H7 (cell line): ENCODE measurements around the gene HJV. TPM values are rescaled to one million over a fixed set of nuclear protein-coding genes. Genes with fewer than 3 reads are reported as not detected.
A peak's percentile ranks its signal among the peaks of the same experiment; 100 is the strongest.
"Not testable (repeated sequence)": the region's sequence is repeated elsewhere in the genome, so short reads cannot be mapped to it uniquely, and the experiment has no call there.

Experiments used
- DNase-seq: peaks from one replicate; pipeline ENCODE4 v3.0.0; 2012
- H3K27me3 ChIP-seq: 2 replicates; pipeline ENCODE4 v1.6.0; 2011; ENCODE audit warnings: mild to moderate bottlenecking, low read length; ENCODE audit not compliant: control insufficient read depth, insufficient read depth
- H3K36me3 ChIP-seq: replicated peaks from 2 replicates; pipeline ENCODE4 v1.5.1; 2011; ENCODE audit warnings: low read length; ENCODE audit not compliant: control insufficient read depth, insufficient read depth
- H3K4me3 ChIP-seq: 2 replicates; pipeline ENCODE4 v1.5.1; 2011; ENCODE audit warnings: low read depth, mild to moderate bottlenecking, control low read depth, low read length, moderate library complexity; ENCODE audit not compliant: insufficient read depth
- total RNA-seq: library from RNA; depleted of rRNA; stranded (reverse); fragments of >200 nt; shearing (Covaris generic); gene quantifications from 2 replicates; pipeline ENCODE4 v1.2.3, GENCODE V29; 2014; rRNA removed

HJV gene, protein sequence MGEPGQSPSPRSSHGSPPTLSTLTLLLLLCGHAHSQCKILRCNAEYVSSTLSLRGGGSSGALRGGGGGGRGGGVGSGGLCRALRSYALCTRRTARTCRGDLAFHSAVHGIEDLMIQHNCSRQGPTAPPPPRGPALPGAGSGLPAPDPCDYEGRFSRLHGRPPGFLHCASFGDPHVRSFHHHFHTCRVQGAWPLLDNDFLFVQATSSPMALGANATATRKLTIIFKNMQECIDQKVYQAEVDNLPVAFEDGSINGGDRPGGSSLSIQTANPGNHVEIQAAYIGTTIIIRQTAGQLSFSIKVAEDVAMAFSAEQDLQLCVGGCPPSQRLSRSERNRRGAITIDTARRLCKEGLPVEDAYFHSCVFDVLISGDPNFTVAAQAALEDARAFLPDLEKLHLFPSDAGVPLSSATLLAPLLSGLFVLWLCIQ
- 0.24 and 1.2 TPM in 2 replicates for total RNA-seq

DNA sequence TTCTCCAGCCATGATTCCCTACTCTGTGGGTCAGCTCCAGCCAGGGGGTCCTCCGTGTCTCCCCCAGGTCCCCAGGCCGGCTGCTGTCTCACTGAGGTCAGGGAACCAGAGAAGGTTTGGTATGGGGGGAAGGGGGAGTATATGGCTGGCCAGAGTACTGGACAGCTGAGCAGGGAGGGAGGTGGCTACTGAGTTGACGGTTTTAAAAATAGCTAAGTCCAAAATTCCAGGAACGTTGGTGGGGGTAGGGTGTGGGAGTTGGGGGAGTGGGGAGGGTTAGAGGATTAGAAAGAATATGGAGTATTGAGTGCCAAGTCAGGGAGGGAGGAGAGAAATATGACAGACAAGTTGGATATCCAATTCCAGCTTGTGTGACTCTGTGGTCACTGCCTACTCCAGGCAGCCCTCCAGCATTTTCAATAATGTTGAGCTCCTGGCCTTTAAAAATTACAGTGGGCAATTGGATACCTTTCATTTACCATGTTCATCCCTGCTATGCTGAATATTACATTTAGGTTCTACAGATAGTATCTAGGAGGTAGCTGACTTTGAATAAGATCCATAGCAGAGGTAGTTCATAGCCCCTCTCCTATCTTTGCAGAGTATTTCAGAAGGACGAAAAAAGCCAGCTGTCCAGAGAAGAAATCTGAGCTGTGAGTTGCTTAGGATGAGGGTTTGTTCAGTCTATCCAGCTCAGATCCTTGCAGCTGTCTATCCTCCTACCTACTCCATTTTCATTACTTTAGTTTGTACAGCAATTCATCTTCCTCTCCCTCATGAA, at the start of gene HJV:
HJV (minus strand) TSS at position 114 of the 781 bp plus-strand sequence. CDS start 1,504 bp downstream, outside the sequence.
- Histone ChIP-seq H3K4me3 (no peak within 1 kb of the TSS), H3K36me3 (no peaks in the 10 kb centered on the region), H3K27me3 (peaks cover 50% of the 10 kb centered on the region)
- DNase-seq = no peak

DNA sequence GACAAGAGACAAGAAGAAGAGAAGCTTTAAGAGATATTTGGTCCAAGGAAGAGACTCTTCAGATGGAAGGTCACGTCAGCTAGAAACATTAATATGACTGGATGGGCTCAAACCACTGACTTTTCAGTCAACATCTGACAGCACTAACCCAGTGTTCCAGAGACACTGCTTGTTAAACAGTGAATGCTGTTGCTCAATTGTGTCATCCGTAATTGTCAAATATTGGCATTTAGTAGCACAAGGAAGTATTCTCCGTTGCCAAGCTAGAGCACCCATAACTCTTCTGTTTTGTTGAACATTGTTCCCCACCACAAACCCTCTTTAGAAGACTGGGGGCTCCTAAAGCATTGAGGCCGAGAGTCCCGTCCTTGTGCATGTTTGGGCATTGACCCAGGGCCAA, 37.6 kb upstream of the HJV start:
- H3K36me3 ChIP-seq, H3K4me3 ChIP-seq, DNase-seq, H3K27me3 ChIP-seq: not testable (repeated sequence)

DNA sequence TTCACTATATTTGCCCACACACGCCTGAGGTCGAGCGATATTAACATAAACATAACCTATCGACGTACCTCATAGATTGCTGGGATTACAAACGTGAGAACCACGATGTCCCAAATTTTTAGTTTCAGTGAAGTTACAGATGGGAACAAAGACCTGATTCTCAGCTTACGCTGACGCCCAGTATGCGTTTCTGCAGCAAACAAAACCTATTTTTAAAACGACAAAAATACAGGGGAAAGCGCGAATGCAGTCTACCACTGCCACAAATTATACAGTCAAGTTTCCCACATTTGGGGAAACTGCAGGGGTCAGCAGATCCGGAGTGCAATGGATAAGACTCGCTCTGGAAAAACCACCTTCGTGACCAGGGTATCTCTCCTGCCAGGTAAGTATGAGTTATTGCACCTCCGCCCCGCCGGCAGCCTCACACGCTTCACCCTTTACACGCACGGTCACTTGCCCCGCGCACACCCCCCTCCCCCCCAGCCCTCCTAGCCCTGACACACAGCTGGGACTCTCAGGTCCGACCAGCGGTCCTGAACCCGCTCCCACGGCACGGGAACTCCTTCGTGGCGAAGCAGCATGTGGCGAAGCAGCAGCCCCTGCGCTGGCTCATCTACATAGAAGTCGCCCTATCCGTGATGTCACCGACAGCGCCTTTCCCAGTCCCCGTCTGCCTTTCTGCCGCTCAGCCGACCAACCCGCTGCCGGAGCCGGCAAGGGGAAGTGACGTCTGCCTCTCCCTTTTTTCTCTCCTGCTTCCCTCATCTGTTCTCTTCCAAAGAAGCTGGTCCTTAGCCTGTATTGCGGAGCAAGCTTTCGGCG, 30.5 kb upstream of the HJV start:
- H3K27me3 ChIP-seq, H3K36me3 ChIP-seq: not testable (repeated sequence)
- peak overlapping the region; percentile 26 for H3K4me3 ChIP-seq
- DNase-seq = peak; percentile 86

DNA sequence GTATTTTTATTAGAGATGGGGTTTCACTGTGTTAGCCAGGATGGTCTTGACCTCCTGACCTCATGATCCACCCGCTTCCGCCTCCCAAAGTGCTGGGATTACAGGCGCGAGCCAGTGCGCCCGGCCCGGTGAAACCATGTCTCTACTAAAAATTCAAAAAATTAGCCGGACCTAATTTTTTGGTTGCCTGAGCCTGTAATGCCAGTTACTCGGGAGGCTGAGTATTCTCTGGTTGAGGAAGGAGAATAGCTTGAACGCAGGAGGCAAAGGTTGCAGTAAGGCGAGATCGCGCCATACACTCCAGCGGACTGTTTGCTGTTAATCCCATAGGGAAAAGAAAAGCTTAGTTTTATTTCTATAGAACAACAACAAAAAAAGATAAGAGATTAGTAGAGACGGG, 29.9 kb upstream of the HJV start:
- peak overlapping the region; percentile 14 for H3K4me3 ChIP-seq
- H3K36me3 ChIP-seq = no peaks in the 10 kb centered on the region
- no peak for DNase-seq
- no peaks in the 10 kb centered on the region for H3K27me3 ChIP-seq

DNA sequence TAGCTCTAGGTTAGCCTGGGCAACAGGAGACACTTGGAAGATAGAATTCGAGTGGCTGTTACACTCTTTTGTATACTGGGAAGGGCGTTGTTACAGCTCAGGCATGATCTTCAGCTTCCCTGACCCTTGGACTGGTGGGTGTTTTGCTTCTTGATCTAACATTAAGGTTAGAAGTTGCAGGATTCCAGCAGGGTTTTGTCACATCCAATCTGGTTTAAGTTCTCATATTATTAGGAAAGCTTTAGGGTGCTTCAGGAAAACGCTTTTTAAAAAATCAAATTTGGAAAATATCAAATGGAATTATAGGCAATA, 29.1 kb upstream of the HJV start:
- not testable (repeated sequence) for H3K36me3 ChIP-seq, H3K27me3 ChIP-seq, H3K4me3 ChIP-seq, DNase-seq

DNA sequence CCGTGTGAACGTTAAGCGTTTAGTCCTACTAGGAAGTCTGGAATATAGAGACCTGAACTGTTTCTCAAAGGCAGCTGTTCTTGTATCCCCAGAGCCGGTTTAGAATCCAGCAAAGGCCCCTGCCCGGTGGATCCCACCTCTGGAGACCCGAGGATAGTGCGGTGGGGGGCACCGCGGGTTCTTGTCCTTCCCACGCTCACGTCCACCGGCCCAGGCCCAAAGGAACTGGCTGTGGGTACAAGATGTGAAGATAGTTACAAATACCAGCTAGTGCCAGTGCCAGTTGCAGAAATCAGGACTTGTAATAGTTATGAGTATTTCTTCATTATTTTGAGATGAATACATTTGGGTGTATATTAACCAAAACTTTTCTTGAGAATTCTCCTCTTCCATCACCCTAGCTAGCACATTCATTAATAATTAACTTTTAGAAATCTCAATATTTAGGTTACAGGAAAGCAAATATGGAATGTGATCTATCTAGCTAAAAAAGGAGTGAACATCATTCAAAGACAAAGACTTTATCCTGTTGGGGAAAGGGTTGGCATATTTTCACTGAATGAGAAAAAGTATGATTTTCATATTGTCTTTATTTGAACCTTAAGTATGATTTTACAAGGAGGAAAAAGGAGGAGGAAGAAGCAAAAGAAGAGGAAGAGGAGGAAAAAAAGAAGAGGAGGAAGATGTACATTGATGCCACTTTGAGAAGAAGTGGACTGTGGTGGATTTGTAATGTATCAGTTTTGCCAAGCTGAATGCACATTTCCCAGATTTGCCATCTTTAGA, 28.5 kb upstream of the HJV start:
- not testable (repeated sequence) for H3K36me3 ChIP-seq, H3K4me3 ChIP-seq, DNase-seq, H3K27me3 ChIP-seq

DNA sequence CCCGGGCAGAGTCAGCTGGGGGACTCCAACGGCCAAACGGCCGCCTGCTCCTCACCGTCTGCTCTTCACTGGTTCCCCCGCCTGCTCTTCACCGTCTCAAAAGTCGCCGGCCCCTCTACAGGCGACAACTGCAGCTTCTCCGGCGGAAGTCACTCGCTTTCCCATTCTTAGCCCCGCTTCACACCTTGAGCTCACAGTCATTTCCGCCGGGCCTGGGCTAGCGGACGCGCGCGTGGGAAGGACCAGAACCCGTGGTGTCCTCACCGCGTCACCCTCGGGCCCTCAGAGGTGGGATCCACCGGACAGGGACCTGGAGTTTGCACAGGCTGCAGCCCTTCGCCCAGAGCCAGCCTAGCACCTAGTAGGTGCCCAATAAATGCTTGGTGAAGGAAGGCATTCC, 27.9 kb upstream of the HJV start:
- no peak for DNase-seq

DNA sequence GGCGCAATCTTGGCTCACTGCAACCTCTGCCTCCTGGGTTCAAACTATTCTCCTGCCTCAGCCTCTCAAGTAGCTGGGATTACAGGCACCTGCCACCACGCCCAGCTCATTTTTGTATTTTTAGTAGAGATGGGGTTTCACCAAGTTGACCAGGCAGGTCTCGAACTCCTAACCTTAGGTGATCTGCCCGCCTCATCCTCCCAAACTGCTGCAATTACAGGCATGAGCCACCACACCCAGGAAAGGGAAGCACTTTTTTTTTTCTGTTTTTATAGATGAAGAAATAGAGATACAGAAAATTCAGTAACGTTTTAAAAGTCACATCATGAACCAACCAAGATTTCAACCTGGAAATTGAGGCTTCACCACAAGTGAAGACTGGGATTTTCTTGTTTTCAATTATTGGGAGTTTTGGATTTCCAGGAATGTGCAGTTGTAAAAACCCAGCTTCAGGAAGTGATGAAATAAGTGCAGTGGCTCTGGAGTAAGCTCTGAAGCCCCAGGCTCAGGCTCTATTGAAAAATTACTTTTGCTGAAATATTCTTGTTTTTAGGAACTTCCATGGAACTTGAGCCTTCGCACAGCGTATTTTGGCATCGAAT, 27.1 kb upstream of the HJV start:
- H3K27me3 ChIP-seq, H3K36me3 ChIP-seq, H3K4me3 ChIP-seq, DNase-seq: not testable (repeated sequence)

More for the DNA sequence above, 27.9 kb upstream of the HJV start:
- Histone ChIP-seq H3K36me3 (no peaks in the 10 kb centered on the region), H3K4me3 (no peak overlapping the region), H3K27me3 (no peaks in the 10 kb centered on the region)

DNA sequence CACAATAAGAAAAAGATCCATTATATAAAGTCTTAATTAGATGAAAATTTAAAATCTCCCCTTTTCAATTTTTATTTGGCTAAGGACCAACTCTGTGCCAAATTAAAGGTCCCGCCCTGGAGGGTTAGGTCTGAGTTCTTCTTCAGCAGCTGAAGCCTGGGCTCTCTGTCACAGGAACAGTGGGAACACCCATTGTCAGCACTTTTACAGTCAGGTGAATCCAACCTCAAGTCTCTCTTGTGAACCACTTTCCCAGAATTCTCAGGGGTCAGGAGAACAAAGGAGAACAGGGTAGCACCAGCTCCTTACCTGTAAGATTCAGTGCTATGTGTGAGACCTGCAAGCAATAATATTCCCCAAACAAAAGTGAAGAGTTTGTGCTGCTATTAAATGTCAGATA, 25.1 kb upstream of the HJV start:
- Histone ChIP-seq H3K36me3 (no peaks in the 10 kb centered on the region), H3K27me3 (no peaks in the 10 kb centered on the region), H3K4me3 (no peak overlapping the region)
- no peak for DNase-seq

DNA sequence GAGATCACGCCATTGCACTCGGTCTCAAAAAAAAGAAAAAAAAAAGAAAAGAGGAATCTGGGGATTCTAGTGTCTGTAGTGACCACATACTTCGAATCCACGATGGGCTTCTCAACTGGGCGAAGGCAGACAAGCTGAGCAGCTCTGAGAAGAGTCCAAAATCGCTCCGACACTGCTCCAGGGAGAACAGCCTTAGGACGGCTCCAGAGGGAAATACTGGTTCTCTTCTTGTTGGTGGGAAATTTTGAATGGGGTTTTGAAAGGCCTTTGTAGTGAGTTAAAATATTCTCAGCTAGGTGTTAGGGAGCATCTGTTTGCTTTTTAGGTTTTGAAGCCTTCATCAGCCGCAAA, 18.3 kb upstream of the HJV start:
- DNase-seq = no peak
- Histone ChIP-seq H3K27me3 (no peaks in the 10 kb centered on the region), H3K36me3 (no peaks in the 10 kb centered on the region), H3K4me3 (no peak overlapping the region; the same call in 1 of the 2 replicates)

DNA sequence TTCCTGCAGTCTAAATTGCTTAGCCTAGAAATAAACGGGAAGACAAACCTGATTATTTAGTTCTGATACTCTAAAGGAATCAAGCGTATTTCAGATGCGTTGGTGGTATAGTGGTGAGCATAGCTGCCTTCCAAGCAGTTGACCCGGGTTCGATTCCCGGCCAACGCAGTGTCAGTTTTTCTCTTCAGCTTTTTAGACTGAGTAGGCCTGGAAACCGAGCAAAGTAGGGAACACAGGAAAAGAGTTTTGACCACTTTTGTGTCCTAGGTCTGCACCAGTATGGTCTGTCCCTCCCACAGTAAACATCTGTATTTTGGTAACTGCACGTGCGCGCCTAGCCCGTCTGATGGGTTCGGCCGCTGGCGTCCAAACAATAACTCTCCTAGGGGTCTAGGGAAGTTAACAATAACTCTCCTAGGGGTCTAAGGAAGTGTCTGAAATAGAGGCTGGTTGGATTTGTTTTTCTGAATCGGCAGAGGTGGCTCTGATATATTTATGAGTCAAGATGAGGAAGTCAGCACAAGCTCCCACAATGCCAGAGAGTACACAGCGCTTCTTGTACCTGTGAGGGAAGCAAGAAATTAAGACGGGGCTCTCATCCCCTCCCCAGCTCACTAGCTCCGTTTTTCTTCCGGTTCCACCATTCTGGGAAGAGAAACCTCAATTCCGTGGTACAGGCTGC, 15.6 kb upstream of the HJV start:
- DNase-seq = peak; percentile 62
- H3K27me3 ChIP-seq = no peaks in the 10 kb centered on the region
- H3K36me3 ChIP-seq = no peaks in the 10 kb centered on the region
- H3K4me3 ChIP-seq = peak overlapping the region; percentile 67

DNA sequence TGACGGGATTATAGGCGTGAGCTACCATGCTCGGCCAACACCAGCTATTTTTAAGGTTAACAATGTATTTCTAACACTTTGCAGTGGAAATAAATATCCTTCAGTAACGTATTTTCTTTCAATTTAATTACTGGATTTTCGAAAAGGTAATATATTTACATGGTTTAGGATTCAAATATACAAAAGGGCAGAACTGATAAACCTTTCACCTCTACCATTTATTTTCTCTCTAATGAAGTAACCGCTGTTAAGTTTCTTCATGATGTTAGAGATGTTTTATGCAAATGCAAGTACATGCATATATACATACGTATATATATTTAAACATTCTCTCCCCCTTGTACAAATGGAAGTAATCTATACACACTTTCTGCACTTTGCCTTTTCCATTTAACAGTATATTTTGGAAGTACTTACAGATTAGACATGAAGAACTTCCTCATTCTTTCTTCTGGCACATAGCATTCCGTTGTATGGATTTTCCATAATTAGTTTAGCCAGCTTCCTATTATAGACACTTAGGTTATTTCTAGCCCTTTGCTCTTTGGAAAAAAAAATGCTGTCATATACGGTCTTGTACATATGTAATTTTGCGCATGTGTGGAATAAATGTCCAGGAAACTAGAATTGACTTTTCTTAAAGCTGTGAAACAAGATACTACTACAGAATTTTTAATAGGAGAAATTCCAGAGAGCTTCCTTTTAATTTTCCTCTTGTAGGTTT, 14.9 kb upstream of the HJV start:
- DNase-seq = no peak
- Histone ChIP-seq H3K36me3 (no peaks in the 10 kb centered on the region), H3K27me3 (no peaks in the 10 kb centered on the region), H3K4me3 (peak overlapping the region; percentile 67)

DNA sequence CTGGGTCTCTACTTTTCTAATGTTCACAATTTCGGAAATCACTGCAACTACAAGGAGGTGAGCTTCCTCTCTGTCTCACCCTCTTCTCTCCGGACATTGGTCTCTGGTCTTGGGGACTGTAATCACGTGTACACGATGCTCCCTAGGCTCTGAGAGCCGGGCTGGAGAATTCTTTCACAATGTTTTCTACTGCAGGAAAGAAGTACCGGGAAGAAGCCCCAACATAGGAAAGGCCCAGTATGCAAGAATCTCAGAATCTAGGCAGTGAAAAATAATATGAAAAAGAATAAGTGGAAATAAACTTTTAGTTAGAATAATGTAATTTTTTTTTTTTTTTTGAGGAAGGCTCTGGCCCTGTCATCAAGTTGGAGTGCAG, 13.5 kb upstream of the HJV start:
- DNase-seq = peak; percentile 57
- no peaks in the 10 kb centered on the region for H3K27me3 ChIP-seq

More for the DNA sequence above, 13.5 kb upstream of the HJV start:
- Histone ChIP-seq H3K4me3 (peak overlapping the region; percentile 41), H3K36me3 (no peaks in the 10 kb centered on the region)
